GM18519 (cell line): Measurements from ENCODE around the gene EDAR.

ENCODE experiments used
- ATAC-seq: cut with Tn5 transposase; IDR thresholded peaks from one replicate; pipeline ENCODE4 v1.9.1; 2021; ENCODE audit warnings: mild to moderate bottlenecking, moderate library complexity; ENCODE audit not compliant: unreplicated experiment, low FRiP score

Gene EDAR

DNA sequence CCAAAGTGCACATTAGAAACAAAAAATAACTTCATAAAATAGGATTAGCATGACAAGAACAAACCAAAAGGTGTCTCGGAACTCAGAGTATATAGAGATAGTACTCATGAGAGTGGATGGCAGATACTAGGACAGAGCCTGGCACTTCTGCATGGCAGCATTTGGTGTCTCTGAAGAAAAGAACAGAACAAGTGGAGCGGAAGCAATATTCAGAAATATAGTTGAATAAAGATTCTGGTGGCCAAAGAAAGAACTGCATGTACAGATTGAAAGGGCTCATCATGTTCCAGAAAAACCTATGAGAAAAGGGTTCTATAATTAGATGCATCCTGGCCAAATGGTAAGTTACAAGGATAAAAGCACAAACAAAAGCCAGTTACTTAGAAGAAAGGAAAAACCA lies 111.5 kb downstream of the EDAR start:
- ATAC-seq, result no peak

- no peak for ATAC-seq
These were observed 118.9 kb downstream of the EDAR start for GRCh38 chr2:108870069-108870644.

- no peak for ATAC-seq
These were observed 119.5 kb downstream of the EDAR start for GRCh38 chr2:108869542-108869941.

GRCh38 chr2:108868911-108869310 lies 120.1 kb downstream of the EDAR start:
- ATAC-seq, result no peak

- ATAC-seq, result no peak
These were observed 123.0 kb downstream of the EDAR start for GRCh38 chr2:108866041-108866440.

DNA sequence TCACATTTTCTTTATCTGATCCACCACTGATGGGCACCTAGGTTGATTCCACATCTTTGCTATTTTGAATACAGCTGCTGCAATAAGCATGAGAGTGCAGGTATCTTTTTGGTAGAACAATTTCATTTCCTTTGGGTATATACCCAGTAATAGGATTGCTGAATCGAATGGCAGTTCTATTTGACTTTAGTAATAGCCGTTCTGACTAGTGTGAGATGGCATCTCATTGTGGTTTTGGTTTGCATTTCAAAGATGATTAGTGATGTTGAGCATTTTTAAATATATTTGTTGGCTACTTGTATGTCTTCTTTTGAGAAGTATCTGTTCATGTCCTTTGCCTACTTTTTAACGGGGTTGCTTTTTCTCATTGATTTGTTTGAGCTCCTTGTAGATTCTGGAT lies 130.1 kb downstream of the EDAR start:
- no peak for ATAC-seq

DNA sequence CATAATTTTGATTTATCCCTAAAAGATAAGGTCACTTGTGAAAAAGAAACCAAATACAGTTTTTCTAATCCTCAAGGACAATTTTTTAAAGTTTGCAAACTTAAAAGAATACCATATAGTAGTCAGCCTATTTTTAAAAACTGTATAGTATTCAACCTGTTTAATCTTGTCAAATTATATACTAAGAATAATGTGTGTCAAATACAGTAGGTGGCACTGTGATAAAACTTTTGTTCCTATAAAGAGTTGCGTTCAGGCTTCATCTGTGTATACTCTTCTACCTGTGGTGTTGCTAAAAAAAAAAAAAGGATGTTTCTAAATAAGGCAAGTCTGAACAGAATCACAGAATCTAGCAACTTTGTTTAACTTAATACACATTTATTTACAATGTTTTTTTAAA lies 133.8 kb downstream of the EDAR start:
- no peak for ATAC-seq

GRCh38 chr2:108854484-108854883 lies 134.5 kb downstream of the EDAR start:
- ATAC-seq, result no peak

DNA sequence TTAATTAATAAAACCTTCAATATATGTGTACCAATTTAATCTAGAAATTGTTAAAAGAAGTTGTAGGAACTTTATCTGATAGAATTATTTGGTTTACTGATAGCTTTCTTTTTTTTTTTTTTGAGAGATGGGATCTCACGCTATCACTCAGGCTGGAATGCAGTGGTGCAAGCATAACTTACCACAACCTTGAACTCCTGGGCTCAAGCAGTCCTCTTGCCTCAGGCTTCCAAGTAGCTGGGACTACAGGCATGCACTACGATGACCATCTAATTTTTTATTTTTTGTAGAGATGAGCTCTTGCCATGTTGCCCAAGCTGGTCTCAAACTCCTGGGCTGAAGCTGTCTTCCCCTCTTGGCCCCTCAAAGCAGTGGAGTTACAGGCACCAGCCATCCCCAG lies 135.6 kb downstream of the EDAR start:
- ATAC-seq, result no peak

- no peak for ATAC-seq
These were observed 136.6 kb downstream of the EDAR start for GRCh38 chr2:108852375-108852774.

- ATAC-seq, result no peak
These were observed 142.0 kb downstream of the EDAR start for GRCh38 chr2:108847000-108847399.

- ATAC-seq, result no peak
These were observed 143.1 kb downstream of the EDAR start for GRCh38 chr2:108845923-108846322.
